Hepatocyte (in vitro differentiated cells): ENCODE results near the gene GOT1. TPM values are rescaled to one million over a fixed set of nuclear protein-coding genes. Genes with fewer than 3 reads are reported as not detected.

ENCODE experiments used
- DNase-seq: peaks from one replicate; pipeline ENCODE4 v3.0.0-alpha.2; 2016; ENCODE audit warnings: low spot score
- H2AFZ ChIP-seq: fragments of 200-600 bp; sonication (generic); 2 replicates; pipeline ENCODE4 v1.6.0; 2016; ENCODE audit warnings: antibody characterized with exemption, mild to moderate bottlenecking
- H3K27ac ChIP-seq: fragments of 200-600 bp; sonication (generic); 2 replicates; pipeline ENCODE4 v1.5.1; 2016; ENCODE audit warnings: mild to moderate bottlenecking
- H3K27me3 ChIP-seq: fragments of 200-600 bp; sonication (generic); 2 replicates; pipeline ENCODE4 v1.6.1; 2016
- H3K36me3 ChIP-seq: fragments of 200-600 bp; sonication (generic); replicated peaks from 2 replicates; pipeline ENCODE4 v1.5.1; 2016; ENCODE audit warnings: low read depth; ENCODE audit not compliant: insufficient read depth
- H3K4me1 ChIP-seq: fragments of 200-600 bp; sonication (generic); 2 replicates; pipeline ENCODE4 v1.5.1; 2016; ENCODE audit warnings: mild to moderate bottlenecking, moderate library complexity; ENCODE audit not compliant: insufficient read depth
- H3K4me2 ChIP-seq: fragments of 200-600 bp; sonication (generic); 2 replicates; pipeline ENCODE4 v1.6.0; 2016
- H3K4me3 ChIP-seq: fragments of 200-600 bp; sonication (generic); 2 replicates; pipeline ENCODE4 v1.5.1; 2016; ENCODE audit warnings: mild to moderate bottlenecking
- H3K79me2 ChIP-seq: fragments of 200-600 bp; sonication (generic); 2 replicates; pipeline ENCODE4 v1.6.0; 2017; ENCODE audit warnings: mild to moderate bottlenecking
- H3K9me2 ChIP-seq: fragments of 200-600 bp; sonication (generic); replicated peaks from 2 replicates; pipeline ENCODE4 v1.6.0; 2017; ENCODE audit warnings: mild to moderate bottlenecking; ENCODE audit not compliant: insufficient read depth
- H3K9me3 ChIP-seq: fragments of 200-600 bp; sonication (generic); 2 replicates; pipeline ENCODE4 v1.5.1; 2016; ENCODE audit warnings: low read depth, mild to moderate bottlenecking
- H4K20me1 ChIP-seq: fragments of 200-600 bp; sonication (generic); 2 replicates; pipeline ENCODE4 v1.6.0; 2016; ENCODE audit warnings: mild to moderate bottlenecking; ENCODE audit not compliant: insufficient read depth, poor library complexity, severe bottlenecking
- EZH2 ChIP-seq: fragments of 200-600 bp; sonication (generic); IDR thresholded peaks from 2 replicates; pipeline ENCODE4 v1.6.1; 2016; ENCODE audit warnings: antibody characterized with exemption, mild to moderate bottlenecking, borderline replicate concordance
- EZH2phosphoT487 ChIP-seq: fragments of 200-600 bp; sonication (generic); IDR thresholded peaks from one replicate; pipeline ENCODE4 v1.6.1; 2018; ENCODE audit warnings: antibody characterized with exemption, mild to moderate bottlenecking, low read depth, moderate library complexity; ENCODE audit not compliant: unreplicated experiment, severe bottlenecking
- WGBS: methylation state at CpG from one replicate; pipeline ENCODE4 v1.1.6; 2016; ENCODE audit warnings: low lambda C conversion rate; ENCODE audit errors: missing lambda C conversion rate; 5-methylcytosine and 5-hydroxymethylcytosine counted together
- polyA plus RNA-seq: library from polyadenylated mRNA; unstranded; fragments of >200 nt; fragmentation: Nextera tagmentation; extraction: Ambion mirVana; gene quantifications from 2 replicates; pipeline ENCODE4 v1.2.1, GENCODE V29; 2016
- total RNA-seq: library from RNA; depleted of rRNA; stranded (reverse); fragments of >200 nt; gene quantifications from 2 replicates; pipeline ENCODE4 v1.2.3, GENCODE V29; 2014
- TF ChIP-seq, protein P1 (sequence below): fragments of 200-600 bp; sonication (generic); IDR thresholded peaks from 2 replicates; pipeline ENCODE4 v1.5.1; 2016; ENCODE audit warnings: antibody characterized with exemption, mild to moderate bottlenecking; ENCODE audit not compliant: poor library complexity

The GOT1 gene
- total and polyA plus RNA-seq, 2 experiments from 2014 or later, result 59.0 to 60.8 TPM

DNA sequence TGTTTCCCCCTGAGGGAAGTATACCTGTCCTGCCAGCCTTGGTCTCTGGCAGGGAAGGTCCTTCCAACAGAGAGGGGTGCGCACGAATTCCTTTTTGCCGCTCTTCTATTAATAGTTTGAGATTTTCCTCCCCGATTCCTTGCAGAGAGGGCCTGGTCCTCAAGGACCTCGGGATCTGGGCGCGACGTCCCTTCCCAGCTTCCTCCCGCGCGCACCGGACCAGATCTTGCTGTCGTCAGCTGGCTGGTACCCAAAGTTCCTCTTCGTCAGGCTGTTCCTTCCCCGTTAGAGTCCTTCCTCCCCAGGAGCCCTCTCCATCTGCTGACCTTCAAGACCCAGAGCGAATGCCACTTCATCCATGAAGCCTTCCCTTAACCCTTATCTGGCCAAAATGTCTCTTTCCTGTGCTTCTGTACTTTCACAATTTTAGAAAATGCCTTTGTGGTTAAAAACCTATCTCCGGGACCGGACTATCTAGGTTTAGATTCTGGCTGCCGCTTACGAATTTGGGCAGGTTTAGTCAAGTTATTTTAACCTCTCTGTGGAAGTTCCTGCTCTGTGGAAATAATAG, 851 bp upstream of the GOT1 start:
- peak; percentile 61 for DNase-seq

GRCh38 chr10:99430116-99430450, 341 bp downstream of the GOT1 start:
- Histone ChIP-seq H3K9me3 (no peaks in the 10 kb centered on the region), H3K9me2 (no peaks in the 10 kb centered on the region), H3K4me1 (peaks cover 8% of the 10 kb centered on the region), H3K27me3 (no peaks in the 10 kb centered on the region), H3K4me3 (peak overlapping the region; percentile 35), H2AFZ (peak overlapping the region; percentile 68), H3K4me2 (peak overlapping the region; percentile 84), H3K36me3 (no peaks in the 10 kb centered on the region), H3K27ac (peak overlapping the region; percentile 75), H3K79me2 (peaks cover 60% of the 10 kb centered on the region), H4K20me1 (no peaks in the 10 kb centered on the region)
- 7% methylated on average over 14 of the region's 14 CpGs for WGBS
- TF ChIP-seq EZH2phosphoT487, result no peak
- TF ChIP-seq, protein P1, sequence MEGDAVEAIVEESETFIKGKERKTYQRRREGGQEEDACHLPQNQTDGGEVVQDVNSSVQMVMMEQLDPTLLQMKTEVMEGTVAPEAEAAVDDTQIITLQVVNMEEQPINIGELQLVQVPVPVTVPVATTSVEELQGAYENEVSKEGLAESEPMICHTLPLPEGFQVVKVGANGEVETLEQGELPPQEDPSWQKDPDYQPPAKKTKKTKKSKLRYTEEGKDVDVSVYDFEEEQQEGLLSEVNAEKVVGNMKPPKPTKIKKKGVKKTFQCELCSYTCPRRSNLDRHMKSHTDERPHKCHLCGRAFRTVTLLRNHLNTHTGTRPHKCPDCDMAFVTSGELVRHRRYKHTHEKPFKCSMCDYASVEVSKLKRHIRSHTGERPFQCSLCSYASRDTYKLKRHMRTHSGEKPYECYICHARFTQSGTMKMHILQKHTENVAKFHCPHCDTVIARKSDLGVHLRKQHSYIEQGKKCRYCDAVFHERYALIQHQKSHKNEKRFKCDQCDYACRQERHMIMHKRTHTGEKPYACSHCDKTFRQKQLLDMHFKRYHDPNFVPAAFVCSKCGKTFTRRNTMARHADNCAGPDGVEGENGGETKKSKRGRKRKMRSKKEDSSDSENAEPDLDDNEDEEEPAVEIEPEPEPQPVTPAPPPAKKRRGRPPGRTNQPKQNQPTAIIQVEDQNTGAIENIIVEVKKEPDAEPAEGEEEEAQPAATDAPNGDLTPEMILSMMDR, result peak; percentile 6
- DNase-seq, result no peak

More for the DNA sequence above, 851 bp upstream of the GOT1 start:
- no peaks in the 10 kb centered on the region for H3K27me3 ChIP-seq
- no peaks in the 10 kb centered on the region for H4K20me1 ChIP-seq
- peak overlapping the region; percentile 62 for H2AFZ ChIP-seq
- peak overlapping the region; percentile 97 for H3K4me2 ChIP-seq
- H3K4me1 ChIP-seq, result peaks cover 8% of the 10 kb centered on the region
- peak overlapping the region; percentile 54 for H3K4me3 ChIP-seq
- no peaks in the 10 kb centered on the region for H3K9me3 ChIP-seq
- TF ChIP-seq EZH2phosphoT487 (no peak), EZH2 (no peak)
- TF ChIP-seq, protein P1, result no peak
- no peaks in the 10 kb centered on the region for H3K9me2 ChIP-seq
- no peaks in the 10 kb centered on the region for H3K36me3 ChIP-seq
- peaks cover 55% of the 10 kb centered on the region for H3K79me2 ChIP-seq
- WGBS, result 8% methylated on average over 20 of the region's 20 CpGs
- peak overlapping the region; percentile 83 for H3K27ac ChIP-seq

DNA sequence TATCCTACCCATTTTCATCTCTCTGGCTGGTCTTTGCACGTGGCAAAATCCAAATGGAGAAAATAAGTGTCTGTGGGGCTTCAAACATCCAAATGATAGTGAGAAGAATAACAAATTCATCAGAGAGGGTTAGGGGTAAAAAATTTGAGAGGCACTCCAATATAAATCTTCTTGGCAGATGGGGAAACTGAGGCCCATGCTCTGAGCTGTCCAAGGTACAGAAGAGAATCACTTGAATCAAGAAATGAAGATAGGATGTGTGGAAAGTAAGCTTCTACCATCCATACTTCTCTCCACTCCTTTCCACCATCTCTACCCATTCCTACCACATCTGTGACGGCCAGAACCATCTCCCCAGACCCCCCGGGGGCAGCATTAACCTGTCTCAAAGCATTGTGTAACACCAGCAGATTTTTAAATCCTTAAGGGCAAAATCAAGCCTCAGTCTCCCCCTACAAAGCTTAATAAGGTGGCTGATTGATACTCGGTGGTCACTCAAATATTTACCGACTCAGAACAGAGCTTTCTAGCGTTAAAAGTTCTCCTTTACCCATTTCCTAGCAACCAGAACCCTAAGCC, 818 bp downstream of the GOT1 start:
- Histone ChIP-seq H3K79me2 (peaks cover 65% of the 10 kb centered on the region), H3K9me3 (no peaks in the 10 kb centered on the region), H3K4me2 (peak overlapping the region; percentile 84), H3K9me2 (no peaks in the 10 kb centered on the region), H3K27ac (peak overlapping the region; percentile 75), H4K20me1 (no peaks in the 10 kb centered on the region), H3K4me1 (peaks cover 8% of the 10 kb centered on the region), H3K4me3 (peak overlapping the region; percentile 35), H3K27me3 (no peaks in the 10 kb centered on the region), H3K36me3 (no peaks in the 10 kb centered on the region), H2AFZ (peak overlapping the region; percentile 68)
- TF ChIP-seq EZH2phosphoT487, result no peak
- TF ChIP-seq, protein P1, result no peak
- TF ChIP-seq EZH2, result no peak
- 30% methylated on average over 6 of the region's 6 CpGs for WGBS
- no peak for DNase-seq
